ENCODE measurements around the gene PINLYP.

The PINLYP gene

GRCh38 chr19:43532962-43533545, 42.5 kb upstream of the PINLYP start, which contains the start of gene ZNF575:
Gene ZNF575 (plus strand): TSS chr19:43533188. CDS start chr19:43534423, 1,235 bp downstream.
- ATAC-seq = peak; percentile 79
- TF ChIP-seq ZNF565 (CRISPR knock-in tag; conservative IDR thresholded peaks at IDR 0.05; ENCODE audit: low read depth) = no peak
- no peak for TF ChIP-seq TCF4 (CRISPR knock-in tag; IDR thresholded peaks at IDR 0.05; ENCODE audit: borderline replicate concordance)
- no peak for TF ChIP-seq ARNTL (CRISPR knock-in tag; IDR thresholded peaks at IDR 0.05; ENCODE audit: borderline replicate concordance, low read depth)
- TF ChIP-seq ZNF70 (CRISPR knock-in tag; IDR thresholded peaks at IDR 0.05) = no peak
- no peak for TF ChIP-seq ZFP3 (CRISPR knock-in tag; IDR thresholded peaks at IDR 0.05)
- TF ChIP-seq, protein P1, sequence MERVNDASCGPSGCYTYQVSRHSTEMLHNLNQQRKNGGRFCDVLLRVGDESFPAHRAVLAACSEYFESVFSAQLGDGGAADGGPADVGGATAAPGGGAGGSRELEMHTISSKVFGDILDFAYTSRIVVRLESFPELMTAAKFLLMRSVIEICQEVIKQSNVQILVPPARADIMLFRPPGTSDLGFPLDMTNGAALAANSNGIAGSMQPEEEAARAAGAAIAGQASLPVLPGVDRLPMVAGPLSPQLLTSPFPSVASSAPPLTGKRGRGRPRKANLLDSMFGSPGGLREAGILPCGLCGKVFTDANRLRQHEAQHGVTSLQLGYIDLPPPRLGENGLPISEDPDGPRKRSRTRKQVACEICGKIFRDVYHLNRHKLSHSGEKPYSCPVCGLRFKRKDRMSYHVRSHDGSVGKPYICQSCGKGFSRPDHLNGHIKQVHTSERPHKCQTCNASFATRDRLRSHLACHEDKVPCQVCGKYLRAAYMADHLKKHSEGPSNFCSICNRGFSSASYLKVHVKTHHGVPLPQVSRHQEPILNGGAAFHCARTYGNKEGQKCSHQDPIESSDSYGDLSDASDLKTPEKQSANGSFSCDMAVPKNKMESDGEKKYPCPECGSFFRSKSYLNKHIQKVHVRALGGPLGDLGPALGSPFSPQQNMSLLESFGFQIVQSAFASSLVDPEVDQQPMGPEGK (CRISPR knock-in tag; IDR thresholded peaks at IDR 0.05; ENCODE audit: borderline replicate concordance) = no peak
- TF ChIP-seq SNAI2 (CRISPR knock-in tag; IDR thresholded peaks at IDR 0.05) = no peak
- no peak for TF ChIP-seq ZNF8 (CRISPR knock-in tag; IDR thresholded peaks at IDR 0.05)
- TF ChIP-seq CREB5 (CRISPR knock-in tag; IDR thresholded peaks at IDR 0.05; ENCODE audit: low read depth) = no peak
- TF ChIP-seq ESRRG (CRISPR knock-in tag; IDR thresholded peaks at IDR 0.05) = no peak
- TF ChIP-seq ZFP30 (CRISPR knock-in tag; IDR thresholded peaks at IDR 0.05) = no peak
- no peak for TF ChIP-seq PPARA (CRISPR knock-in tag; IDR thresholded peaks at IDR 0.05; ENCODE audit: borderline replicate concordance)
- TF ChIP-seq GLIS3 (CRISPR knock-in tag; IDR thresholded peaks at IDR 0.05) = no peak
- TF ChIP-seq, protein P2, sequence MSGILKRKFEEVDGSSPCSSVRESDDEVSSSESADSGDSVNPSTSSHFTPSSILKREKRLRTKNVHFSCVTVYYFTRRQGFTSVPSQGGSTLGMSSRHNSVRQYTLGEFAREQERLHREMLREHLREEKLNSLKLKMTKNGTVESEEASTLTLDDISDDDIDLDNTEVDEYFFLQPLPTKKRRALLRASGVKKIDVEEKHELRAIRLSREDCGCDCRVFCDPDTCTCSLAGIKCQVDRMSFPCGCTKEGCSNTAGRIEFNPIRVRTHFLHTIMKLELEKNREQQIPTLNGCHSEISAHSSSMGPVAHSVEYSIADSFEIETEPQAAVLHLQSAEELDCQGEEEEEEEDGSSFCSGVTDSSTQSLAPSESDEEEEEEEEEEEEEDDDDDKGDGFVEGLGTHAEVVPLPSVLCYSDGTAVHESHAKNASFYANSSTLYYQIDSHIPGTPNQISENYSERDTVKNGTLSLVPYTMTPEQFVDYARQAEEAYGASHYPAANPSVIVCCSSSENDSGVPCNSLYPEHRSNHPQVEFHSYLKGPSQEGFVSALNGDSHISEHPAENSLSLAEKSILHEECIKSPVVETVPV (CRISPR knock-in tag; IDR thresholded peaks at IDR 0.05) = no peak
- TF ChIP-seq ZC3H10 (CRISPR knock-in tag; IDR thresholded peaks at IDR 0.05) = no peak
- no peak for TF ChIP-seq TOX (CRISPR knock-in tag; IDR thresholded peaks at IDR 0.05; ENCODE audit: borderline replicate concordance)
- TF ChIP-seq TSHZ2 (CRISPR knock-in tag; IDR thresholded peaks at IDR 0.05) = no peak

- TF ChIP-seq ESRRG (CRISPR knock-in tag; IDR thresholded peaks at IDR 0.05) = no peak
- no peak for TF ChIP-seq GLIS3 (CRISPR knock-in tag; IDR thresholded peaks at IDR 0.05)
- TF ChIP-seq SNAI2 (CRISPR knock-in tag; IDR thresholded peaks at IDR 0.05) = no peak
- no peak for TF ChIP-seq ZC3H10 (CRISPR knock-in tag; IDR thresholded peaks at IDR 0.05)
- TF ChIP-seq TCF4 (CRISPR knock-in tag; IDR thresholded peaks at IDR 0.05; ENCODE audit: borderline replicate concordance) = no peak
- no peak for TF ChIP-seq ZNF565 (CRISPR knock-in tag; conservative IDR thresholded peaks at IDR 0.05; ENCODE audit: low read depth)
- TF ChIP-seq ZFP3 (CRISPR knock-in tag; IDR thresholded peaks at IDR 0.05) = no peak
- TF ChIP-seq BACH2 (CRISPR knock-in tag; IDR thresholded peaks at IDR 0.05; ENCODE audit: borderline replicate concordance) = no peak
- TF ChIP-seq TSHZ2 (CRISPR knock-in tag; IDR thresholded peaks at IDR 0.05) = no peak
- TF ChIP-seq CREB5 (CRISPR knock-in tag; IDR thresholded peaks at IDR 0.05; ENCODE audit: low read depth) = no peak
- no peak for TF ChIP-seq ARNTL (CRISPR knock-in tag; IDR thresholded peaks at IDR 0.05; ENCODE audit: borderline replicate concordance, low read depth)
- TF ChIP-seq POU6F1 (CRISPR knock-in tag; IDR thresholded peaks at IDR 0.05; ENCODE audit: borderline replicate concordance, low read depth) = no peak
- TF ChIP-seq, protein P1 (CRISPR knock-in tag; IDR thresholded peaks at IDR 0.05; ENCODE audit: borderline replicate concordance) = no peak
- TF ChIP-seq ZNF70 (CRISPR knock-in tag; IDR thresholded peaks at IDR 0.05) = no peak
- peak; percentile 91 for ATAC-seq
These were observed 41.9 kb upstream of the PINLYP start for GRCh38 chr19:43533546-43534304.
